K562 (cell line): ENCODE measurements around the gene YAF2. TPM values are rescaled to one million over a fixed set of nuclear protein-coding genes. Genes with fewer than 3 reads are reported as not detected.

Source experiments
- ATAC-seq: fragments of 200-7000 bp; cut with Tn5 transposase; 3 replicates; pipeline ENCODE4 v1.9.1; 2020; ENCODE audit warnings: moderate library complexity
- BruUV-seq: library from RNA; stranded (reverse); fragments of 400-500 nt; replicated peaks from 2 replicates; lab custom pipeline; 2021; lab: Mats Ljungman, UMichigan
- CTCF ChIA-PET: fragments of 300-600 bp; formaldehyde crosslinking; extraction: SDS; loops from one replicate; lab custom pipeline; 2021; ENCODE audit warnings: low intra/inter-chr PET ratio; lab: Yijun Ruan, JAX
- POLR2A ChIA-PET: fragments of 300-600, 350-650 bp; sonication (Branson Sonifier 250); formaldehyde crosslinking; extraction: SDS; loops from one replicate; lab custom pipeline; 2021; ENCODE audit warnings: antibody characterized with exemption, inconsistent platforms; lab: Yijun Ruan, JAX
- DNase-seq, 4 experiments: peaks; one replicate each; pipeline versions ENCODE4 v3.0.0 to v3.0.0-alpha.2; 2011 to 2018; ENCODE audit warnings: low spot score in 3 of 4, mixed read lengths in 3 of 4; ENCODE audit errors: extremely low read depth in 1 of 4
- FAIRE-seq: peaks from 2 replicates; lab custom pipeline; 2011; peaks lifted over from hg19 to GRCh38; lab: Jason Lieb, UNC
- H2AFZ ChIP-seq: 2 replicates; pipeline ENCODE4 v1.6.0; 2011; ENCODE audit warnings: low read depth, low read length, control low read depth, inconsistent platforms
- H3K27ac ChIP-seq: fragments of 200-600 bp; 3 replicates; pipeline ENCODE4 v1.8.0; 2011; ENCODE audit warnings: low read depth, mild to moderate bottlenecking, control low read depth, inconsistent platforms, low read length, moderate library complexity, mixed read lengths; ENCODE audit errors: extremely low read depth
- H3K27me3 ChIP-seq, 2 experiments: fragments of 300-600 bp in 1 of 2; 2 replicates in 1 of 2; 3 replicates in 1 of 2; pipeline versions ENCODE4 v1.6.0 to v1.8.0; 2011; ENCODE audit warnings: inconsistent platforms in 2 of 2, low read length in 2 of 2, mild to moderate bottlenecking in 1 of 2, mixed read lengths in 1 of 2, moderate library complexity in 1 of 2; ENCODE audit not compliant: control insufficient read depth in 2 of 2, insufficient read depth in 2 of 2
- H3K36me3 ChIP-seq: fragments of 300-600 bp; 3 replicates; pipeline ENCODE4 v1.8.0; 2011; ENCODE audit warnings: mild to moderate bottlenecking, low read length, inconsistent platforms; ENCODE audit not compliant: control insufficient read depth, insufficient read depth
- H3K4me1 ChIP-seq, 2 experiments: fragments of 200-600 bp in 1 of 2; replicated peaks in 1 of 2; 2 replicates in 1 of 2; 3 replicates in 1 of 2; pipeline versions ENCODE4 v1.5.1 to v1.8.0; 2011; ENCODE audit warnings: inconsistent platforms in 2 of 2, low read length in 2 of 2, mild to moderate bottlenecking in 1 of 2, mixed read lengths in 1 of 2, moderate library complexity in 1 of 2; ENCODE audit not compliant: control insufficient read depth in 2 of 2, insufficient read depth in 2 of 2
- H3K4me2 ChIP-seq: 2 replicates; pipeline ENCODE4 v1.6.1; 2011; ENCODE audit warnings: low read length, control low read depth, inconsistent platforms, mixed read lengths; ENCODE audit not compliant: insufficient read depth
- H3K4me3 ChIP-seq: fragments of 200-600 bp; sonication (generic), shearing (Covaris generic); 2 replicates; pipeline ENCODE4 v1.5.1; 2016; ENCODE audit warnings: control low read depth, inconsistent platforms
- H3K79me2 ChIP-seq: fragments of 200-600 bp; 3 replicates; pipeline ENCODE4 v1.8.0; 2011; ENCODE audit warnings: low read length, inconsistent platforms; ENCODE audit not compliant: control insufficient read depth, insufficient read depth
- H3K9ac ChIP-seq, 2 experiments: 2 replicates each; pipeline versions ENCODE4 v1.6.0 to v1.6.1; 2011; ENCODE audit warnings: low read depth in 2 of 2, low read length in 2 of 2, control low read depth in 1 of 2, inconsistent platforms in 1 of 2, mild to moderate bottlenecking in 1 of 2, mixed read lengths in 1 of 2; ENCODE audit not compliant: insufficient read depth in 1 of 2
- H3K9me1 ChIP-seq: one replicate; pipeline ENCODE4 v1.6.0; 2011; ENCODE audit warnings: inconsistent platforms, mild to moderate bottlenecking, low read length, moderate library complexity; ENCODE audit not compliant: control insufficient read depth, insufficient read depth
- H3K9me3 ChIP-seq: replicated peaks from 2 replicates; pipeline ENCODE4 v1.5.1; 2011; ENCODE audit warnings: low read depth, low read length, inconsistent platforms; ENCODE audit not compliant: control insufficient read depth, insufficient read depth
- H4K20me1 ChIP-seq: replicated peaks from 2 replicates; pipeline ENCODE4 v1.6.1; 2011; ENCODE audit warnings: low read length, inconsistent platforms, mixed read lengths; ENCODE audit not compliant: control insufficient read depth, insufficient read depth
- CBX3 ChIP-seq, 2 experiments: IDR thresholded peaks; 1 replicate in 1 of 2; 2 replicates in 1 of 2; pipeline ENCODE4 v1.6.1; 2012; ENCODE audit warnings: inconsistent platforms in 2 of 2, low read length in 2 of 2, borderline replicate concordance in 1 of 2, control low read depth in 1 of 2
- CEBPB ChIP-seq: fragments of 450-650 bp; IDR thresholded peaks from 2 replicates; pipeline ENCODE4 v1.6.1; 2016; ENCODE audit warnings: missing genetic modification characterization, missing compliant biosample characterization
- CEBPG ChIP-seq, 3 experiments: fragments of 200-800 bp in 1 of 3; sonication (Bioruptor generic) in 1 of 3; sonication (generic) in 1 of 3; formaldehyde crosslinking in 1 of 3; IDR thresholded peaks in 2 of 3; conservative IDR thresholded peaks in 1 of 3; 2 replicates each; pipeline versions ENCODE4 v1.6.1 to v1.8.0; 2016 to 2022; ENCODE audit warnings: missing compliant biosample characterization in 2 of 3, missing genetic modification characterization in 2 of 3, mild to moderate bottlenecking in 1 of 3, missing genetic modification reagents in 1 of 3
- NFATC3 ChIP-seq: fragments of 450-650 bp; IDR thresholded peaks from 2 replicates; pipeline ENCODE4 v1.6.1; 2017; ENCODE audit warnings: mild to moderate bottlenecking
- PRPF4 ChIP-seq: fragments of 200-400 bp; formaldehyde crosslinking; IDR thresholded peaks from one replicate; pipeline ENCODE4 v1.6.1; 2017; ENCODE audit warnings: low read length, low read depth, mild to moderate bottlenecking; ENCODE audit not compliant: insufficient read depth, poor library complexity, severe bottlenecking
- ZNF133 ChIP-seq: fragments of 250-450 bp; sonication (Bioruptor Pico); IDR thresholded peaks from 2 replicates; pipeline ENCODE4 v1.4.0; 2020; ENCODE audit warnings: mild to moderate bottlenecking
- WGBS: fragments of 100-300 bp; shearing (Covaris generic); methylation state at CpG from one replicate; pipeline ENCODE4 v1.1.6; 2016; ENCODE audit warnings: low coverage, mixed read lengths; ENCODE audit not compliant: insufficient coverage; ENCODE audit errors: missing lambda C conversion rate; 5-methylcytosine and 5-hydroxymethylcytosine counted together
- in situ Hi-C: fragments of 300-500 bp; cut with MboI; formaldehyde crosslinking; loops from 4 replicates; pipeline ENCODE4 v1.15.0; 2018; ENCODE audit warnings: inconsistent platforms, mixed read lengths
- intact Hi-C: fragments of 100-400 bp; cut with micrococcal nuclease; formaldehyde crosslinking; loops from 2 replicates; pipeline ENCODE4 v1.14.2; 2022
- polyA plus RNA-seq, 8 experiments: library from polyadenylated mRNA; depleted of rRNA in 4 of 8; stranded (reverse) in 5 of 8; unstranded in 3 of 8; fragments of >200 nt; fragmentation: Nextera tagmentation in 2 of 8; fragmentation: Illumina TruSeq in 1 of 8; extraction: Ambion mirVana in 2 of 8; extraction: Trizol in 1 of 8; gene quantifications; 2 replicates each; pipeline versions ENCODE4 v1.2.1 to v1.2.3, GENCODE V29; 2011 to 2014; ENCODE audit warnings: inconsistent platforms in 1 of 8, missing spikeins in 1 of 8
- total RNA-seq, 7 experiments: library from RNA; depleted of rRNA in 6 of 7; stranded (reverse); fragments of >200 nt in 6 of 7; fragmentation: Illumina TruSeq in 2 of 7; extraction: Trizol in 2 of 7; gene quantifications; 2 replicates each; pipeline versions ENCODE4 v1.2.1 to v1.2.3, GENCODE V29; 2011 to 2021; ENCODE audit warnings: low replicate concordance in 1 of 7

Gene YAF2
- total and polyA plus RNA-seq, 9 of the 15 experiments (the other 6 are each of a cell fraction or from before 2014, with no cell fraction given): 10.6 to 26.4 (median 21.3) TPM

DNA sequence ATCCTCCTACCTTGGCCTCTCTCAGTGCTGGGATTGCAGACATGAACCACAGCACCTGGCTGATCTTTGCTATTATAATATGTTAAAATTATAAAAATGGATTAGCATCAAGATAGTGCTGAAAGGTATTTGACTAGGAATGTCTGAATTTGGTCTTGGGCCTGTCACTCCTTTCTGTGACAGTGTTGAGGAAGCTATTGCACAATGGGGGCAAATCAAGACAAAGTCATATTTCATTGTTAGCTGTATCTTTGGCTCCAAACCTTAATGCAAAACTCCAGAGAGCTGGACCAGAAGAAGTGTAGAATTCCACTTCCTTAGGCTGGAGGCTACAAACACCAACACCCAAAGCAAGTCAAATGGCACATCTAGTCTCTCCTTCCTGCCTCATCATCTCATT, 45.7 kb upstream of the YAF2 start:
- Histone ChIP-seq H3K4me1 (peaks cover 0 to 3% of the 10 kb centered on the region in 2 experiments; a peak in 2 of 5 replicates), H3K4me3 (no peak overlapping the region), H3K9me3 (no peaks in the 10 kb centered on the region), H3K9me1 (no peaks in the 10 kb centered on the region), H3K4me2 (no peak overlapping the region), H3K9ac (no peak overlapping the region), H2AFZ (no peak overlapping the region), H3K27ac (no peak overlapping the region), H3K36me3 (no peaks in the 10 kb centered on the region), H3K27me3 (peaks cover 15 to 25% of the 10 kb centered on the region in 2 experiments; a peak in 4 of 5 replicates), H3K79me2 (no peaks in the 10 kb centered on the region), H4K20me1 (no peaks in the 10 kb centered on the region)
- no peak for ATAC-seq
- intact Hi-C loops (no loop called here), in situ Hi-C loops (no loop called here)
- POLR2A ChIA-PET: interaction anchor here (1.8 kb wide), 1 partner anchor 10 kb away, joined by 5 read pairs; no protein-coding TSS in a partner anchor
- CTCF ChIA-PET: no interaction called here
- no peak for DNase-seq
- peak; percentile 71 for TF ChIP-seq CEBPB (tag)
- no peak for TF ChIP-seq NFATC3
- no peak for TF ChIP-seq CBX3 (IDR thresholded peaks at IDR 0.05; ENCODE audit: borderline replicate concordance in 1 of 2, low read length in 2 of 2)
- TF ChIP-seq ZNF133 (CRISPR knock-in tag): no peak
- no peak for TF ChIP-seq CEBPG (CRISPR knock-in tag; IDR thresholded peaks at IDR 0.05)
- TF ChIP-seq CEBPG (tag; conservative IDR thresholded peaks at IDR 0.05 in 1 of 2, IDR thresholded peaks at IDR 0.05 in 1 of 2): 0 out of 4 replicates have a peak, but pooled peaks of 1 of the 2 experiments have one; percentile 36
- BruUV-seq: no TSS peak
- FAIRE-seq: no peak

DNA sequence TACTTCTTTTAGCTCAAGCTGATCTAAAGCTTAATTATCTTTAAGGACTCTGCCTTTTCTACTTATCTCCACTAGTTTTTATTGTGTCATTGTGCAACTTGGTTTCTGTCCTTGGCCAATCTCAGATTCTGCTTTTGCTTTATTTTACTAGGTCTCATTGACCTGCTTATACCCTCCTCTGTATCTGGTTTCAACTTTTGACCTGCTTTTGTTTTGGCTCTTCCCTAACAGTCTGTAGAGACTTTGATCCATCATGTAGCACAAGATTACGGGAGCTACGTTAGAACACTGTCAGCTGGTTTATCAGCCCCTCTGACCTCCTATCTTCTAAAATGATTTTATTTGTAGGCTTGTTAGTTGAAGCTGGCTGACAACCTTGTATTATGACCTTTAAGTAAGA, 44.2 kb upstream of the YAF2 start:
- no peaks in the 10 kb centered on the region for H4K20me1 ChIP-seq
- no peak for TF ChIP-seq PRPF4
- TF ChIP-seq CEBPB (tag): peak; percentile 42; the same call in 1 of the 2 replicates
- no peaks in the 10 kb centered on the region for H3K36me3 ChIP-seq
- H3K27me3 ChIP-seq: peaks cover 7 to 11% of the 10 kb centered on the region in 2 experiments; a peak in 4 of 5 replicates
- ChIA-PET CTCF (no interaction called here), POLR2A (interaction anchor here (0.6 kb wide), 1 partner anchor 295 kb away, joined by 3 read pairs; no protein-coding TSS in a partner anchor)
- no peaks in the 10 kb centered on the region for H3K9me3 ChIP-seq
- no peak overlapping the region for H2AFZ ChIP-seq
- H3K4me2 ChIP-seq: no peak overlapping the region
- in situ Hi-C loops: no loop called here
- no peak overlapping the region for H3K4me3 ChIP-seq
- ATAC-seq (no peak), DNase-seq (no peak), FAIRE-seq (no peak)
- WGBS: 0% methylated on average over 2 of the region's 2 CpGs
- peaks cover 0 to 3% of the 10 kb centered on the region in 2 experiments; a peak in 1 of 5 replicates for H3K4me1 ChIP-seq
- intact Hi-C loops: no loop called here
- no peak overlapping the region for H3K9ac ChIP-seq
- H3K79me2 ChIP-seq: no peaks in the 10 kb centered on the region
- H3K27ac ChIP-seq: no peak overlapping the region
- no TSS peak for BruUV-seq
- no peaks in the 10 kb centered on the region for H3K9me1 ChIP-seq
